Measurements from ENCODE around the gene DYNC1I1. TPM values are rescaled to one million over a fixed set of nuclear protein-coding genes. Genes with fewer than 3 reads are reported as not detected.

The DYNC1I1 gene
- total RNA-seq, 1 experiment from 2014 or later: not detected

DNA sequence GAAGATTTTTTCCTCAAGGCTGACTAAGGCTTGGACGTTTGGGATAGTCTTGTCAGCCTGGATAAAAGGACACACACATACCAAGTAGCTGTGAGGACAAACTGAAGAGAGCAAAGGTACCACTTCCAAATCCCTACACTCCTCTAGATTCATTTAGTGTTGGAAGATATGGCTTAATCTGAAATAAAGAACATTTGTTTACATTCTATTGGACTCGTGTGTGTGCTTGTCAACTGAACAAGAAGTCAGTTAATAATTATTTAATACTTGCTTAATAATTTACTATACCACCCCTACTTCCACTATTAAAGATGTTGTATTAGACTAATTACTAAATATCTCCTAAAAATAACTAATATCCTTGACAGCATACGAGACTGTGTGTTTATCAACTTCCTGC is 23.3 kb upstream of the DYNC1I1 start:
- Histone ChIP-seq H3K9me2 (ENCODE audit: insufficient read depth) (no peaks in the 10 kb centered on the region), H3F3A (ENCODE audit: insufficient read depth, low read depth) (no peaks in the 10 kb centered on the region), H3K4me3 (no peak overlapping the region), H2AFZ (no peak overlapping the region), H4K20me1 (ENCODE audit: insufficient read depth) (no peaks in the 10 kb centered on the region), H3K79me2 (ENCODE audit: low read depth) (no peaks in the 10 kb centered on the region), H3K9me3 (ENCODE audit: insufficient read depth, low read depth) (no peaks in the 10 kb centered on the region), H3K4me2 (no peak overlapping the region), H3K27me3 (ENCODE audit: insufficient read depth, low read depth) (no peaks in the 10 kb centered on the region), H3K4me1 (replicated peaks; ENCODE audit: insufficient read depth) (no peaks in the 10 kb centered on the region), H3K27ac (no peak overlapping the region), H3K36me3 (ENCODE audit: low read depth) (no peaks in the 10 kb centered on the region)
- no TSS peak for BruUV-seq (replicated peaks)
- CTCF ChIA-PET: no interaction called here
- POLR2A ChIA-PET (ENCODE audit: unreplicated experiment): no interaction called here
- intact Hi-C loops (cut with micrococcal nuclease; ENCODE audit: unreplicated experiment): no loop called here
- no peak for DNase-seq
- no peak for TF ChIP-seq EZH2 (IDR thresholded peaks at IDR 0.05; ENCODE audit: low read depth)
- TF ChIP-seq, protein P1, sequence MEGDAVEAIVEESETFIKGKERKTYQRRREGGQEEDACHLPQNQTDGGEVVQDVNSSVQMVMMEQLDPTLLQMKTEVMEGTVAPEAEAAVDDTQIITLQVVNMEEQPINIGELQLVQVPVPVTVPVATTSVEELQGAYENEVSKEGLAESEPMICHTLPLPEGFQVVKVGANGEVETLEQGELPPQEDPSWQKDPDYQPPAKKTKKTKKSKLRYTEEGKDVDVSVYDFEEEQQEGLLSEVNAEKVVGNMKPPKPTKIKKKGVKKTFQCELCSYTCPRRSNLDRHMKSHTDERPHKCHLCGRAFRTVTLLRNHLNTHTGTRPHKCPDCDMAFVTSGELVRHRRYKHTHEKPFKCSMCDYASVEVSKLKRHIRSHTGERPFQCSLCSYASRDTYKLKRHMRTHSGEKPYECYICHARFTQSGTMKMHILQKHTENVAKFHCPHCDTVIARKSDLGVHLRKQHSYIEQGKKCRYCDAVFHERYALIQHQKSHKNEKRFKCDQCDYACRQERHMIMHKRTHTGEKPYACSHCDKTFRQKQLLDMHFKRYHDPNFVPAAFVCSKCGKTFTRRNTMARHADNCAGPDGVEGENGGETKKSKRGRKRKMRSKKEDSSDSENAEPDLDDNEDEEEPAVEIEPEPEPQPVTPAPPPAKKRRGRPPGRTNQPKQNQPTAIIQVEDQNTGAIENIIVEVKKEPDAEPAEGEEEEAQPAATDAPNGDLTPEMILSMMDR (conservative IDR thresholded peaks at IDR 0.05): no peak

GRCh38 chr7:95749515-95749914 is 22.8 kb upstream of the DYNC1I1 start:
- no peaks in the 10 kb centered on the region for H3K79me2 ChIP-seq (ENCODE audit: low read depth)
- H3K4me2 ChIP-seq: no peak overlapping the region
- intact Hi-C loops (cut with micrococcal nuclease; ENCODE audit: unreplicated experiment): no loop called here
- ChIA-PET CTCF (no interaction called here), POLR2A (ENCODE audit: unreplicated experiment) (no interaction called here)
- H3K4me3 ChIP-seq: no peak overlapping the region
- H3K9me2 ChIP-seq (ENCODE audit: insufficient read depth): no peaks in the 10 kb centered on the region
- H3K4me1 ChIP-seq (replicated peaks; ENCODE audit: insufficient read depth): no peaks in the 10 kb centered on the region
- no peaks in the 10 kb centered on the region for H3F3A ChIP-seq (ENCODE audit: insufficient read depth, low read depth)
- TF ChIP-seq, protein P1 (conservative IDR thresholded peaks at IDR 0.05): no peak
- no peak for TF ChIP-seq EZH2 (IDR thresholded peaks at IDR 0.05; ENCODE audit: low read depth)
- no peak overlapping the region for H3K27ac ChIP-seq
- no peak overlapping the region for H2AFZ ChIP-seq
- no TSS peak for BruUV-seq (replicated peaks)
- DNase-seq: no peak
- no peaks in the 10 kb centered on the region for H3K36me3 ChIP-seq (ENCODE audit: low read depth)
- no peaks in the 10 kb centered on the region for H4K20me1 ChIP-seq (ENCODE audit: insufficient read depth)
- H3K9me3 ChIP-seq (ENCODE audit: insufficient read depth, low read depth): no peaks in the 10 kb centered on the region
- H3K27me3 ChIP-seq (ENCODE audit: insufficient read depth, low read depth): no peaks in the 10 kb centered on the region

DNA sequence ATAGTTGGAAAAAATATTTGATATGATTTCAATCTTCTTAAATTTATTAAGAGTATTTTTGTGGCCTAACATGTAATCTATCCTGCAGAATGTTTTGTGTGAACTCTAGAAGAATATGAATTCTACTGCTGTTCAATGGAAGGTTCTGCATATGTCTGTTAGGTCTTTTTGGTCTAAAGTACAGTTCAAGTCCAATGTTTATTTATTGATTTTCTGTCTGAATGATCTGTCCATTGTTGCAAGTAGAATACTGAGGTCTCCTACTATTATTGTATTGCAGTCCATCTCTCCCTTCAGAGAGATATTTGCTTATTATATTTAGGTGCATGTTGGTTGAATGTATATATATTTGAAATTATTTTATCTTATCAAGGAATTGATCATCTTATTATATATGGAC is 18.9 kb upstream of the DYNC1I1 start:
- no peaks in the 10 kb centered on the region for H3K4me1 ChIP-seq (replicated peaks; ENCODE audit: insufficient read depth)
- POLR2A ChIA-PET (ENCODE audit: unreplicated experiment): no interaction called here
- no peak for DNase-seq
- H3K27me3 ChIP-seq (ENCODE audit: insufficient read depth, low read depth): 0 out of 2 replicates have a peak, but pooled peaks cover 4% of the 10 kb centered on the region
- intact Hi-C loops (cut with micrococcal nuclease; ENCODE audit: unreplicated experiment): no loop called here
- H4K20me1 ChIP-seq (ENCODE audit: insufficient read depth): no peaks in the 10 kb centered on the region
- no peak overlapping the region for H3K4me2 ChIP-seq
- CTCF ChIA-PET: no interaction called here
- TF ChIP-seq, protein P1 (conservative IDR thresholded peaks at IDR 0.05): no peak
- TF ChIP-seq EZH2 (IDR thresholded peaks at IDR 0.05; ENCODE audit: low read depth): no peak
- no peak overlapping the region for H3K27ac ChIP-seq
- H3F3A ChIP-seq (ENCODE audit: insufficient read depth, low read depth): no peaks in the 10 kb centered on the region
- no peaks in the 10 kb centered on the region for H3K36me3 ChIP-seq (ENCODE audit: low read depth)
- H2AFZ ChIP-seq: no peak overlapping the region
- no peaks in the 10 kb centered on the region for H3K9me3 ChIP-seq (ENCODE audit: insufficient read depth, low read depth)
- no peaks in the 10 kb centered on the region for H3K9me2 ChIP-seq (ENCODE audit: insufficient read depth)
- no TSS peak for BruUV-seq (replicated peaks)
- H3K79me2 ChIP-seq (ENCODE audit: low read depth): no peaks in the 10 kb centered on the region
- no peak overlapping the region for H3K4me3 ChIP-seq
